Endothelial cell (in vitro differentiated cells): ENCODE data around the gene CCDC54. TPM values are rescaled to one million over a fixed set of nuclear protein-coding genes. Genes with fewer than 3 reads are reported as not detected.

ENCODE experiments used
- DNase-seq: peaks from one replicate; pipeline ENCODE4 v3.0.0; 2021; ENCODE audit warnings: low spot score
- H3K27ac Mint-ChIP-seq: one replicate; pipeline ENCODE4 v1.8.0; 2021; ENCODE audit warnings: mixed read lengths, inconsistent platforms; ENCODE audit not compliant: unreplicated experiment
- H3K27me3 Mint-ChIP-seq: one replicate; pipeline ENCODE4 v1.8.0; 2021; ENCODE audit warnings: mild to moderate bottlenecking, moderate library complexity, mixed read lengths, inconsistent platforms; ENCODE audit not compliant: unreplicated experiment
- H3K36me3 Mint-ChIP-seq: one replicate; pipeline ENCODE4 v1.8.0; 2021; ENCODE audit warnings: mild to moderate bottlenecking, low read depth, mixed read lengths, inconsistent platforms; ENCODE audit not compliant: unreplicated experiment
- H3K4me1 Mint-ChIP-seq: one replicate; pipeline ENCODE4 v1.8.0; 2021; ENCODE audit warnings: mild to moderate bottlenecking, mixed read lengths, inconsistent platforms; ENCODE audit not compliant: unreplicated experiment
- H3K4me3 Mint-ChIP-seq: one replicate; pipeline ENCODE4 v1.8.0; 2021; ENCODE audit warnings: mild to moderate bottlenecking, mixed read lengths, inconsistent platforms; ENCODE audit not compliant: unreplicated experiment
- H3K9me3 Mint-ChIP-seq: one replicate; pipeline ENCODE4 v1.8.0; 2021; ENCODE audit warnings: mixed read lengths, inconsistent platforms; ENCODE audit not compliant: unreplicated experiment
- CTCF ChIP-seq: fragments of 200-600 bp; sonication (generic); IDR thresholded peaks from one replicate; pipeline ENCODE4 v1.5.0; 2021; ENCODE audit warnings: antibody characterized with exemption; ENCODE audit not compliant: unreplicated experiment
- total RNA-seq: library from RNA; stranded (reverse); fragmentation: NEBNext Ultra II Directional; extraction: Animal tissue kit (Norgen Biotek cat#: 25700); gene quantifications from one replicate; pipeline ENCODE4 v1.2.1, GENCODE V29; 2021; ENCODE audit not compliant: unreplicated experiment

Gene CCDC54
- total RNA-seq, 1 donor from 2014 or later: not detected

- Mint-ChIP-seq H3K9me3 (no peaks in the 10 kb centered on the region), H3K27me3 (no peaks in the 10 kb centered on the region), H3K36me3 (no peaks in the 10 kb centered on the region), H3K27ac (no peak overlapping the region), H3K4me3 (no peak overlapping the region), H3K4me1 (peaks cover 3% of the 10 kb centered on the region)
- TF ChIP-seq CTCF: no peak
- no peak for DNase-seq
Measured at GRCh38 chr3:107395066-107395465, 17.8 kb downstream of the CCDC54 start.

GRCh38 chr3:107401301-107401700, 24.1 kb downstream of the CCDC54 start:
- no peak overlapping the region for H3K4me3 Mint-ChIP-seq
- H3K36me3 Mint-ChIP-seq: no peaks in the 10 kb centered on the region
- TF ChIP-seq CTCF: no peak
- DNase-seq: no peak
- H3K4me1 Mint-ChIP-seq: peaks cover 3% of the 10 kb centered on the region
- H3K9me3 Mint-ChIP-seq: no peaks in the 10 kb centered on the region
- H3K27me3 Mint-ChIP-seq: no peaks in the 10 kb centered on the region
- no peak overlapping the region for H3K27ac Mint-ChIP-seq

DNA sequence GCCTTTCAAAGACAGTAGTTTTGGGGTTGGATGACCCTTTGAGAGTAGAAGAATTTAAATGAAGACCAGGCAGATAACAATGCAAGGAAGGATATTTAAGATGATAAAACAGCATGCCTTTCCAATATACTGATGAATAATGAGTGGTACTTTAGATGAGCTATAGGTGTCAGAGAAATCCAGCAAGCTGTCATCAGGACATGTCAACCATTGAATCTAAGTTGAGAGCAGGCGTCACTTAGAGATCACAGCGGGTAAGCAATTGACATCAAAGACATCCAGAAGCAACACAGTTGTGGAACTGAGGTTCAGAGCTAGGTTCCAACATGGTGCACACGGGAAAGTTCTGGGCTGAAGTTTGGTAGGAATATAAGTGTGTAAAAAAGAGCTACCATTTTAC, 25.0 kb downstream of the CCDC54 start:
- no peak for TF ChIP-seq CTCF
- H3K4me1 Mint-ChIP-seq: no peaks in the 10 kb centered on the region
- H3K27me3 Mint-ChIP-seq: no peaks in the 10 kb centered on the region
- H3K9me3 Mint-ChIP-seq: no peaks in the 10 kb centered on the region
- H3K4me3 Mint-ChIP-seq: no peak overlapping the region
- no peak overlapping the region for H3K27ac Mint-ChIP-seq
- DNase-seq: no peak
- no peaks in the 10 kb centered on the region for H3K36me3 Mint-ChIP-seq

DNA sequence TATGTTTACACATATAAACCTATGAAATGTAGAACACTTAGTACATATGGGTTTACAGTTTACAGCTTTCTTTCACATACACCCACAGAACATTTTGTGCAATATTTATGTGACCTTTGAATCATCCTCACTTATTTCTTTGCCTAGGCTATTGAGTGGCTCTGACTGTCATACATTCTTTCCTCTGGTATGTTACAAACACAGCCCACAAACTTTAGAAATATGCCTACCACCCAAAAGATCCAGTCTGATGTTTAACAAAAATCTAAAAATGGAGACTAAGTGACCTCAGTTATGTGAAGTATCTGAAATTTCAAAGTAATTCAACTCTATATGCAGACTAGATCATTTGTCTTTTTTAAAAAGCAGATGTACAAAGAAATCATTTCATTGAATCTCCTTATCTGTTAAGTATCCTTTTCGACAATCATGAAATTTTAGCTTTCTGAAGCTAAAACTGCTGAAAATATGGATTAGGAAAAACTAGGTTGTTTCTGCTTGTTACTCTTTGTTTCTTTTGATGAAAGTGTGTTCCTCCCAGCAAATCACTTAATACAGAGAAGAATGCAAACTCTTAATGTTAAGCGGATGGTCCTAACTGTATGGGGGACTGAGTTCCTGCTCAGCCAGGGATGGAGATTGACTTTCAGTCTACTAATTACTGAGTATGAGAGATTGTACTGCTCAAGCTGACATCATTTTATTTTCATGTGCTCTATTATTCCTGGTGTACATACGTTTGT, 27.7 kb downstream of the CCDC54 start:
- no peak for DNase-seq
- H3K9me3 Mint-ChIP-seq: peaks cover 5% of the 10 kb centered on the region
- peaks cover 12% of the 10 kb centered on the region for H3K36me3 Mint-ChIP-seq
- no peaks in the 10 kb centered on the region for H3K4me1 Mint-ChIP-seq
- TF ChIP-seq CTCF: no peak
- H3K27me3 Mint-ChIP-seq: peaks cover 1% of the 10 kb centered on the region
- H3K27ac Mint-ChIP-seq: no peak overlapping the region
- H3K4me3 Mint-ChIP-seq: no peak overlapping the region

DNA sequence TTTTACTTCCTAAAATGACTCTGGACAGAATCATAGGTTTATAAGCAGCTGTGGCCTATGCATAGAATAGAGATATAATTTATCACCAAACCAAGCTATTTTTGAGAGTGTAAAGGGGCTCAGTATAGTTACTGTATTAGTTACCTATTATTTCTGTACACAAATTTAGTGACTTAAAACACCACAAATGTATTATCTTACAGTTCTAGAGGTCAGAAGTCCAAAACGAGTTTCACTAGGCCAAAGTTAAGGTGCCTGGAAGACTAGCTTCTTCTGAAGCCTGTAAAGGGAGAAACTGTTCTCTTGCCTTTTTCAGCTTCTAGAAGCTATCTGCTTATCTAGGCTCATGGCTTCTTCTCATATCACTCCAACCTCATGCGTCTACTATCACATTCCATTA, 30.1 kb downstream of the CCDC54 start:
- Mint-ChIP-seq H3K4me1 (peaks cover 2% of the 10 kb centered on the region), H3K27ac (no peak overlapping the region)

More for the DNA sequence above, 30.1 kb downstream of the CCDC54 start:
- peaks cover 5% of the 10 kb centered on the region for H3K9me3 Mint-ChIP-seq
- H3K36me3 Mint-ChIP-seq: peaks cover 15% of the 10 kb centered on the region
- H3K27me3 Mint-ChIP-seq: peaks cover 1% of the 10 kb centered on the region
- no peak for TF ChIP-seq CTCF
- no peak for DNase-seq
- no peak overlapping the region for H3K4me3 Mint-ChIP-seq
